BLaER1 treated with 17β-estradiol and CSF1 and Interleukin-3, amounts not matched to agents 10 nM and 100 nM (cell line): ENCODE results near the gene CNTN1.

Experiments used
- H3K27ac ChIP-seq, 11 experiments: shearing (Covaris generic); formaldehyde crosslinking; 2 replicates each; pipeline ENCODE4 v1.8.1; 2022
- H3K27me3 ChIP-seq, 11 experiments: shearing (Covaris generic); formaldehyde crosslinking; 2 replicates each; pipeline ENCODE4 v1.8.1; 2022
- H3K36me3 ChIP-seq, 11 experiments: shearing (Covaris generic); formaldehyde crosslinking; 2 replicates each; pipeline ENCODE4 v1.8.1; 2022
- H3K4me1 ChIP-seq, 10 experiments: shearing (Covaris generic); formaldehyde crosslinking; 2 replicates each; pipeline ENCODE4 v1.8.1; 2022
- H3K4me2 ChIP-seq, 11 experiments: shearing (Covaris generic); formaldehyde crosslinking; 2 replicates each; pipeline ENCODE4 v1.8.1; 2022
- H3K4me3 ChIP-seq, 10 experiments: shearing (Covaris generic); formaldehyde crosslinking; 2 replicates each; pipeline ENCODE4 v1.8.1; 2022
- H3K9ac ChIP-seq, 11 experiments: shearing (Covaris generic); formaldehyde crosslinking; 2 replicates each; pipeline ENCODE4 v1.8.1; 2022
- H3K9me3 ChIP-seq, 11 experiments: shearing (Covaris generic); formaldehyde crosslinking; replicated peaks in 1 of 11; 2 replicates each; pipeline ENCODE4 v1.8.1; 2022
- H4K20me1 ChIP-seq, 11 experiments: shearing (Covaris generic); formaldehyde crosslinking; 2 replicates each; pipeline ENCODE4 v1.8.1; 2022
- Cebpa-rat ChIP-seq, 11 experiments: shearing (Covaris generic); IDR thresholded peaks; 2 replicates each; pipeline ENCODE4 v1.8.1; 2022

CNTN1 gene

DNA sequence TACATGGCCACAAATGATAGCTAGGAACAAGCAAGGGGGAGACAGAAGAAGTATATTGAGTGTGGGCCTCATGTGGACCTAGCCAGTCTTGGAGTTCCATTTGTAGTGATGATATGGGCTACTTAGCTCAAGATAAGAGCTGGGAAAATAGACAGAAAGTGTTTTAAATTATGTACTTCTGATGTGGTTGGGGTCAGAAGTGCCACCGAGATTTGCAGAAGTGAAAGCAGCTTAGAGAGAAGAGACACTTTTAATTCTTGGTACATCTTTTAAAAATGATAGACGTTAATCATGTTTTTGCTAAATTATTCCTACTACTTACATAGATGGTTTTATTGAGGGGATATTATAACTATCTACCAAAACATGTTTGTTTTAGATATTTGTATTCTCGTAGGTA lies 297.5 kb downstream of the CNTN1 start:
- H3K36me3 ChIP-seq, result no peaks in the 10 kb centered on the region
- TF ChIP-seq Cebpa-rat (IDR thresholded peaks at IDR 0.05), result no peak
- no peak overlapping the region for H3K4me3 ChIP-seq
- no peak overlapping the region for H3K4me2 ChIP-seq
- H3K9me3 ChIP-seq, result no peaks in the 10 kb centered on the region
- no peaks in the 10 kb centered on the region for H3K27me3 ChIP-seq
- H3K4me1 ChIP-seq, result no peaks in the 10 kb centered on the region
- no peaks in the 10 kb centered on the region for H4K20me1 ChIP-seq
- H3K27ac ChIP-seq, result no peak overlapping the region
- no peak overlapping the region for H3K9ac ChIP-seq

DNA sequence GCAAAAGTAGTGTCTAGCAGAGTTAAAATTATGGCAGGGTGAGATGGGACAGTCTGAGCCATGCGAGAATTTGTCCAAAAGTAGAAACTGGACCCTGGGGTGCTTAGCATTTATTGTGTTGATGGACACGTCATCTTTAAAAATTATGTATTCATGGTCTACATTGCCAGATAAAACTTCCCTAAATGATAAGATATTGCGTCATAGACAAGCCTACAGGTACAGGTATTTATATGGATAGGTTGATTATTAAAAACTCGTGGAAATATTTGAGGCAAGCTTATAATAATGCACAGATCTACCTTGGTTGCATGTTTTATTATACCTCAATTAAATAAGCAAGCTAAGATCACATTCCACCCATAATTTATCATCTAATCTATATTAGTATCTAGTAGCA lies 299.9 kb downstream of the CNTN1 start:
- H3K4me1 ChIP-seq, result no peaks in the 10 kb centered on the region
- H3K36me3 ChIP-seq, result no peaks in the 10 kb centered on the region
- H4K20me1 ChIP-seq, result no peaks in the 10 kb centered on the region
- no peaks in the 10 kb centered on the region for H3K27me3 ChIP-seq
- TF ChIP-seq Cebpa-rat (IDR thresholded peaks at IDR 0.05), result peak in 2 of 11 experiments; percentile 51 to 62; a peak in 3 of 22 replicates
- H3K9ac ChIP-seq, result no peak overlapping the region
- no peak overlapping the region for H3K4me2 ChIP-seq
- H3K4me3 ChIP-seq, result no peak overlapping the region
- H3K27ac ChIP-seq, result no peak overlapping the region
- H3K9me3 ChIP-seq, result no peaks in the 10 kb centered on the region

- Histone ChIP-seq H3K27ac (no peak overlapping the region), H4K20me1 (no peaks in the 10 kb centered on the region), H3K9ac (no peak overlapping the region), H3K36me3 (no peaks in the 10 kb centered on the region), H3K27me3 (no peaks in the 10 kb centered on the region), H3K9me3 (no peaks in the 10 kb centered on the region), H3K4me2 (no peak overlapping the region), H3K4me3 (no peak overlapping the region), H3K4me1 (no peaks in the 10 kb centered on the region)
- TF ChIP-seq Cebpa-rat (IDR thresholded peaks at IDR 0.05), result no peak
Observed at GRCh38 chr12:40992674-40993073, 300.4 kb downstream of the CNTN1 start.

GRCh38 chr12:40993158-40993557 lies 300.9 kb downstream of the CNTN1 start:
- TF ChIP-seq Cebpa-rat (IDR thresholded peaks at IDR 0.05), result no peak
- Histone ChIP-seq H3K4me3 (no peak overlapping the region), H3K9ac (no peak overlapping the region), H4K20me1 (no peaks in the 10 kb centered on the region), H3K4me1 (no peaks in the 10 kb centered on the region), H3K9me3 (no peaks in the 10 kb centered on the region), H3K36me3 (no peaks in the 10 kb centered on the region), H3K27me3 (no peaks in the 10 kb centered on the region), H3K4me2 (no peak overlapping the region), H3K27ac (no peak overlapping the region)

DNA sequence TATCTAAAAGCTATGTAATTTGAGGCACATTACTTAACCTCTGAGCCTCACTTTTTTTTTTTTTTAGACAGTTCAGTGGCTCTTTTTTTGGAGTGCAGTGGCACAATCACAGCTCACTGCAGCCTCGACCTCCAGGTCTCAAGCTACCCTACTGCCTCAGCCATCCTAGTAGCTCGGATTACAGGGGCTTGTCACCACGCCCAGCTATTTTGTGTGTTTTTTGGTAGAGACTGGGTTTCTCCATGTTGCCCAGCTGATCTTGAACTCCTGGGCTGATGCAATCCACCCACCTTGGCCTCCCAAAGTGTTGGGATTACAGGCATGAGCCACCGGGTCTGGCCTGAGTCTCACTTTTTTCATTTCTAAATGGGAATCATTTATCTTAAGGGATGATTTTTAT lies 303.9 kb downstream of the CNTN1 start:
- no peaks in the 10 kb centered on the region for H3K36me3 ChIP-seq
- no peaks in the 10 kb centered on the region for H4K20me1 ChIP-seq
- peaks cover 0 to 5% (median 0%) of the 10 kb centered on the region in 11 experiments; a peak in 1 of 22 replicates for H3K9me3 ChIP-seq
- TF ChIP-seq Cebpa-rat (IDR thresholded peaks at IDR 0.05), result no peak
- H3K9ac ChIP-seq, result no peak overlapping the region
- no peaks in the 10 kb centered on the region for H3K27me3 ChIP-seq
- no peak overlapping the region for H3K4me3 ChIP-seq
- no peaks in the 10 kb centered on the region for H3K4me1 ChIP-seq
- H3K4me2 ChIP-seq, result no peak overlapping the region
- no peak overlapping the region for H3K27ac ChIP-seq

- no peak overlapping the region for H3K27ac ChIP-seq
- TF ChIP-seq Cebpa-rat (IDR thresholded peaks at IDR 0.05), result no peak
- H3K4me2 ChIP-seq, result no peak overlapping the region
Observed at GRCh38 chr12:40999210-40999609, 307.0 kb downstream of the CNTN1 start.

DNA sequence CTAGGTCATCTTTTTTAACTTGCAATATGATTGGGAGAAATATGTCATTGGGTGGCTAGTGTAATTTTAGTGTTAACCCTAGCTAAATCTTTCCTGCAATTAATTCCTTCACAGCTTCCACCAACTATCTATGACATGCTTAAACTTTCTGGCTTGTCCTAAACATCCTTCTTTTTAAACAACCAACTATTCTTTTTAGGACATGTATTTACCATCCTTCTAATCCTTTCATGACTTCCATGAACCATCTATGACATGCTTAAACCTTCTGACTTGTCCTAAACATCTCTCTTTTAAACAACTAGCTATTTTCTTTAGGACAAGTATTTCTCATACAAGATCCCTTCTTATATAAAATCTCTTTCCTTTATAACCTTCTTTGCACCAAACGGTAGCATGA lies 316.2 kb downstream of the CNTN1 start:
- no peak overlapping the region for H3K27ac ChIP-seq
- no peak overlapping the region for H3K9ac ChIP-seq
- H3K4me1 ChIP-seq, result peaks cover 0 to 2% (median 0%) of the 10 kb centered on the region in 10 experiments; a peak in 5 of 20 replicates
- no peaks in the 10 kb centered on the region for H4K20me1 ChIP-seq
- no peak for TF ChIP-seq Cebpa-rat (IDR thresholded peaks at IDR 0.05)
- H3K4me2 ChIP-seq, result no peak overlapping the region
- no peaks in the 10 kb centered on the region for H3K27me3 ChIP-seq
- no peaks in the 10 kb centered on the region for H3K36me3 ChIP-seq
- no peak overlapping the region for H3K4me3 ChIP-seq
- H3K9me3 ChIP-seq, result peaks cover 85 to 97% (median 92%) of the 10 kb centered on the region in 11 experiments

More at GRCh38 chr12:40999210-40999609, 307.0 kb downstream of the CNTN1 start:
- no peaks in the 10 kb centered on the region for H4K20me1 ChIP-seq
- no peaks in the 10 kb centered on the region for H3K27me3 ChIP-seq
- H3K36me3 ChIP-seq, result no peaks in the 10 kb centered on the region
- peaks cover 9 to 21% (median 12%) of the 10 kb centered on the region in 11 experiments; a peak in 20 of 22 replicates for H3K9me3 ChIP-seq
- H3K4me1 ChIP-seq, result no peaks in the 10 kb centered on the region
- H3K9ac ChIP-seq, result no peak overlapping the region
- no peak overlapping the region for H3K4me3 ChIP-seq

- H3K36me3 ChIP-seq, result no peaks in the 10 kb centered on the region
- no peak overlapping the region for H3K27ac ChIP-seq
- H3K27me3 ChIP-seq, result no peaks in the 10 kb centered on the region
- no peaks in the 10 kb centered on the region for H4K20me1 ChIP-seq
- H3K4me1 ChIP-seq, result peaks cover 0 to 12% (median 9%) of the 10 kb centered on the region in 10 experiments; a peak in 15 of 20 replicates
- peaks cover 54 to 64% (median 58%) of the 10 kb centered on the region in 11 experiments for H3K9me3 ChIP-seq
- no peak for TF ChIP-seq Cebpa-rat (IDR thresholded peaks at IDR 0.05)
- no peak overlapping the region for H3K9ac ChIP-seq
- no peak overlapping the region for H3K4me3 ChIP-seq
- no peak overlapping the region for H3K4me2 ChIP-seq
Observed at GRCh38 chr12:41011939-41012338, 319.7 kb downstream of the CNTN1 start.

GRCh38 chr12:41013881-41014642 lies 321.8 kb downstream of the CNTN1 start:
- Histone ChIP-seq H3K27me3 (no peaks in the 10 kb centered on the region), H3K4me1 (peaks cover 0 to 12% (median 9%) of the 10 kb centered on the region in 10 experiments; a peak in 15 of 20 replicates), H3K9ac (no peak overlapping the region), H3K4me3 (no peak overlapping the region), H3K36me3 (no peaks in the 10 kb centered on the region), H4K20me1 (no peaks in the 10 kb centered on the region), H3K4me2 (peak overlapping the region in 5 of 11 experiments; percentile 1 to 26 (median 20); a peak in 3 of 22 replicates), H3K27ac (no peak overlapping the region), H3K9me3 (peaks cover 33 to 44% (median 37%) of the 10 kb centered on the region in 11 experiments)
- TF ChIP-seq Cebpa-rat (IDR thresholded peaks at IDR 0.05), result no peak

DNA sequence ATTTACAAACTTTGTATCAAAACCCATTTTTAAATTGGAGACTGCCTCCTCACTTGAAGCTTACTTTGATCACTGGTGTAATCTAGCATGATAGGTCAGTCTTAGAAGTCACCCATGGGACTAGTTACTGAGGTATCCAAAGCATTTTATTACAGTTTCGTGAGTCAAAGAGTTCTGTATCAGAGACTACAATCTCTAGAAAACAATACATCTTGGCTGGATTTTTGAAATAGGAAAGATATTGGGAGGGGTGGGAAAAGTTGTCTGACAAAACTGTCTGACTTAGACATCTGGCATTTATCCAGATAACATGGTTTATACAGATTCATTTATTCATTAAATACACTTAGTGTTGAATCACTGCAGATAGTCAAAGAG lies 322.4 kb downstream of the CNTN1 start:
- no peaks in the 10 kb centered on the region for H4K20me1 ChIP-seq
- H3K27ac ChIP-seq, result no peak overlapping the region
- no peak for TF ChIP-seq Cebpa-rat (IDR thresholded peaks at IDR 0.05)
- H3K36me3 ChIP-seq, result no peaks in the 10 kb centered on the region
- H3K4me1 ChIP-seq, result peaks cover 0 to 12% (median 9%) of the 10 kb centered on the region in 10 experiments; a peak in 15 of 20 replicates
- H3K27me3 ChIP-seq, result no peaks in the 10 kb centered on the region
- no peak overlapping the region for H3K9ac ChIP-seq
- H3K4me2 ChIP-seq, result 0 out of 22 replicates have a peak overlapping the region, but pooled peaks of 1 of the 11 experiments have one; percentile 4
- peaks cover 27 to 39% (median 32%) of the 10 kb centered on the region in 11 experiments for H3K9me3 ChIP-seq
- no peak overlapping the region for H3K4me3 ChIP-seq
